Activated gamma-delta T cell treated with anti-CD3 and anti-CD28 coated beads, Interleukin-2, amount 50 U/mL, for 16 hours (primary cell): ENCODE measurements around the gene MROH8.
A peak's percentile ranks its signal among the peaks of the same experiment; 100 is the strongest.
"Not testable (repeated sequence)": the region's sequence is repeated elsewhere in the genome, so short reads cannot be mapped to it uniquely, and the experiment has no call there.

Experiments used
- DNase-seq: peaks from one replicate; pipeline ENCODE4 v3.0.0-alpha.2; 2020; ENCODE audit warnings: low read depth

MROH8 gene

DNA sequence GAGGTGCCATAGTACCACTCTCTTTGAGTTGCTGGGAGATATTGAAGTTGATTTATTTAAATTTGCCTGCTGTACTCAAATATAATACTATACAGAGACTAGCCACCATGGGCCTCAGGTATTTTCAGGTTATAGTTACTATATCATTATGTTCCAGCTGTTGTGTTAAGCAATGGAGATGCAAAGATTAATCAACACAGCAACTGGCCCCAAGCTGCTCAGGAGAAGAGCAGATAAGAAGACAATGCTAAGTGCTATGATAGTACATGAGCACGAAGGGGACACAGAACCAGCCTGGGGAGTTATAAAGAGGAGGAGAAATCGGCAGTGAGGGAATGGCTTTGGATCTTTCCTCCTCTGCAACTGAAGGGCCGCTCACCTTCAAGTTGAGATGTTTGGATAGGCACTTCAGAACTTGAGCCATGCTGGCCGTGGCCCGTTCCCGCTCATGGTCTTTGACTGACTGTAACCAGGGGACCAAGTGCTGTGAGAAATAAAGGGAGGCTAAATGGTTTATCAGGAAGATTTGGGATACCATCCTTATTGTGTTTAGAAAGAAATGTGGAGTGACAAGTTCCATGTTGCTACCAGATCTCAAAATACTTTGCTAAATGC lies 24.6 kb downstream of the MROH8 start:
- no peak for DNase-seq

DNA sequence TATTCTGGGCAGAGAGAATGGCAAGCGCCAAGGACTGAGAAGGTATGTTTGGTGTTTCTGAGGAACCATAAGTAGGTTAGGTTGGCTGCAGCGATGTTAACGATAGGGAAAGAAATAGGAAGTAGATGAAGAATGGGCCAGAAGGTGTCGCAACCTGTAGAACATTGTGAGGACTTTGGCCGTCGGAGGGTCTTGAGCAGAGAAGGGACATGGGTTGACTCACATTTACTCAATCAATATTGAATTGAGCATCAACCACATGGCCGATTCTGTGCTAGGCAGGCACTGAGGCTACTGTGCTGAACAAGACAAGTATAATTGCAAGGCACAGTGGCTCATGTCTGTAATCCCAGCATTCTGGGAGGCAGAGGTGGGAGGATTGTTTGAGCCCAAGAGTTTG lies 27.1 kb downstream of the MROH8 start:
- no peak for DNase-seq

DNA sequence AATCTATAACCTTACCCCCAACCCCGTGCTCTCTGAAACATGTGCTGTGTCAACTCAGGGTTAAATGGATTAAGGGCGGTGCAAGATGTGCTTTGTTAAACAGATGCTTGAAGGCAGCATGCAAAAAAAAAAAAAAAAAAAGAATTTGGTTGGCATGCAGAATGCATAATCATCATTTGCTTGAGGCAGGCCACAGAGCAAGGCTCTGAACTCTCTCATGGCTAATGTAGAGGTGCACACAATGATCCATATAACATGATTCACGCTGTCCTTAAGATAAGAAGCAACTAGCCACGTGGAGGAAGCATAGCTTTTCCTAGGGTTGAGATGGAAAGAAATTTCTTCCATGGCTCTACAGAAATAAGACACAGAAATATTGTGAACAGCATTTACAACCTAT lies 27.8 kb downstream of the MROH8 start:
- no peak for DNase-seq

- DNase-seq, result not testable (repeated sequence)
Measured at GRCh38 chr20:37150864-37151263, 28.5 kb downstream of the MROH8 start.

- no peak for DNase-seq
Measured at GRCh38 chr20:37147250-37147649, 32.1 kb downstream of the MROH8 start.

DNA sequence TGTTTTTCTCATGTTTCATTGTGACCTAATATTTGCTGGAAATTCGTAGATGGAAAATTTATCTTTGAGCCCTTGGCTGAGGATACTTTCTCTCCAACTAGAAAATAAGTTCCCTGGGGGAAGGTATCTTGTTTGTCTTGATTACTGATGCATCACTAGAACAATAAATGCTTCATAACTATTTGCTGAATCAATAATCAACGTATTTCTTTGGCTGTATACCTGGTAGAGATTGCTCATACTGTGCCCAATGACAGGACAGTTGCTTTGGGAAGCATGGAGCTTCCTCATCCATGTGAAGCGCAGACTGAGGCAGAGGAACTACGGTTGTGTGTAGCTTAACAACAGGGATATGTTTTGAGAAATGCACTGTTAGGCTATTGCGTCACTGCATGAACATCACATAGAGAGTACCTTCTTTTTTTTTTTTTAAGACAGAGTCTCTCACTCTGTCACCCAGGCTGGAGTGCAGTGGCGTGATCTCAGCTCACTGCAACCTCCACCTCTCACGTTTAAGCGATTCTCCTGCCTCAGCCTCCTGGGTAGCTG lies 34.4 kb downstream of the MROH8 start:
- no peak for DNase-seq

DNA sequence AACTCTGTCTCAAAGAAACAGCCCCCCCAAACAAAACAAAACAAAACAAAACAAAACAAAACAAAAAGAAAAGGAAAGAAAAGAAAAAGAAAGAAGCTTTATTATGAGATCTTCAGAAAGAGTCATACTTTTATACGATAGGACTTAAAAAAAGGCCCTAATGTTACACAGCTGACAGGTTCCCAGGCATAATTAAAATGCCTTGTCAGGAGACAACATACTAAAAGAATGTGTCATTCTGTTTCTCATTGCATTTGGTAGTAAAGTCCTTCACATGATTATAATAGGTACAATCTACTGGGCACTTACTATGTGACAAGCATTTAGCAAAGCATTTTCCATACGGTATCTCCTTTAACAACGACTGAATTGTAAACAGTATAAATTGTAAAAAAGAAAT lies 36.6 kb downstream of the MROH8 start:
- DNase-seq, result no peak

DNA sequence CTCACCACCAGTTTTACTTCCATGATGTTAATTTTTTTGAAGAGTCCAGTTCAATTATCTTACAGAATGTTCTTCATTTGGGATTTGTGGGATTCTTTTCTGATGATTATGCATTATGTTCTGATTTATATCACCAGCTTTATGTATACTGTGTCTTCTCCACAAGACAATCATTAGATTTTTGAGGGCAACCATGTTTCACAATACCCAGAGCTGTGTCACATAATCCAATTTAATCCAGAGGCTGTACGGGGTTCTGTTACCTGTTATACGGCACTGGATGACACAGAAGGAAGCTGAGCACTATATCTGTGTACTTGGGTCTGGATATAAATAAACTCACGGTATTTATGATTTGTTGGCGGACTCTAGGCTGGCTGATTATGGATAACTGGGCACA lies 41.8 kb downstream of the MROH8 start:
- no peak for DNase-seq

- no peak for DNase-seq
Measured at GRCh38 chr20:37133952-37134351, 45.4 kb downstream of the MROH8 start.

GRCh38 chr20:37131486-37131885 lies 47.9 kb downstream of the MROH8 start:
- DNase-seq, result no peak

DNA sequence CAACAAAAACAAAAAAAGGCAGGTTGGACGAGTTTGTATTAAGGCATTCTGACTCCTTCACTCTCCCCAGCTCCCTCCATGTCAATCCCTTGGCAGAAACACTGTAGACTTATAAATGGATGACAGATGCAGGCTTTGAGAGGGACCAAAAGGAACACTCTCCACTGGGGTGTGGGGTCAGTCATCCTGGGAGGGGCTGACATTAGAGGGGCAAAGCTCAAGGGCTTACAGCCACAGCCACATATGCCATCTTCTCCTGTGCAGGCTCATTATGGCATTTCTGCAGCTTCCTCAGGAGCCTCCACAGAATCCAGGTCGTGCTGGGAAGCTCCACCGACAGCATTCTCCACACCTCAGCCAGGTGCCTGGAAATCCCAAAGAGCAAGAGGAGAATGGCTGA lies 50.5 kb downstream of the MROH8 start:
- DNase-seq, result no peak

DNA sequence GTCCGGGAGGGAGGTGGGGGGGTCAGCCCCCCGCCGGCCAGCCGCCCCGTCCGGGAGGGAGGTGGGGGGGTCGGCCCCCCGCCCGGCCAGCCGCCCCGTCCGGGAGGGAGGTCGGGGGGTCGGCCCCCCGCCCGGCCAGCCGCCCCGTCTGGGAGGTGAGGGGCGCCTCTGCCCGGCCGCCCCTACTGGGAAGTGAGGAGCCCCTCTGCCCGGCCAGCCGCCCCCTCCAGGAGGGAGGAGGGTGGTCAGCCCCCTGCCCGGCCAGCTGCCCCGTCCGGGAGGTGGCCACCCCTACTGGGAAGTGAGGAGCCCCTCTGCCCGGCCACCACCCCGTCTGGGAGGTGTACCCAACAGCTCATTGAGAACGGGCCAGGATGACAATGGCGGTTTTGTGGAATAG lies 53.1 kb downstream of the MROH8 start:
- not testable (repeated sequence) for DNase-seq

DNA sequence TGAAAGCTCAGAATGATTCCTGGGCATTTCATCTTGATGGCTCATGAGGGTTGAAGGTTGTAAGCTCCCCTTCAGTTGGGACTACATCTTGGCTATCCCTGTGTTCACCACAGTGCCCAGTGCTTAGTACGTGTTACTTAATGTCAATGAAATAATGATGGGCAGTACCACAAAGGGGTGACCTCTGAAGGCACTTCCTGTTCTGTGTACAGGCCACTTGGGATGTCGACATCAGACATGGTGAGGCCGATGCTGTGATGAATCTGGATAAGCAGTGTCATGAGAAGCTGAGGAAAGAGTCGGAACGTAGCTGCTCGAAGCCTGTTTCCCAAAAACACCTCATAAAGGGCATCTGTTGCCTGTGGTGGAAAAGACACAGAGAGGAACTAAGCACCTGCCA lies 55.9 kb downstream of the MROH8 start:
- DNase-seq, result no peak

- DNase-seq, result no peak
Measured at GRCh38 chr20:37120497-37120896, 58.9 kb downstream of the MROH8 start.

GRCh38 chr20:37119356-37120036 lies 59.9 kb downstream of the MROH8 start:
- DNase-seq, result no peak

GRCh38 chr20:37114012-37114411 lies 65.3 kb downstream of the MROH8 start:
- no peak for DNase-seq

DNA sequence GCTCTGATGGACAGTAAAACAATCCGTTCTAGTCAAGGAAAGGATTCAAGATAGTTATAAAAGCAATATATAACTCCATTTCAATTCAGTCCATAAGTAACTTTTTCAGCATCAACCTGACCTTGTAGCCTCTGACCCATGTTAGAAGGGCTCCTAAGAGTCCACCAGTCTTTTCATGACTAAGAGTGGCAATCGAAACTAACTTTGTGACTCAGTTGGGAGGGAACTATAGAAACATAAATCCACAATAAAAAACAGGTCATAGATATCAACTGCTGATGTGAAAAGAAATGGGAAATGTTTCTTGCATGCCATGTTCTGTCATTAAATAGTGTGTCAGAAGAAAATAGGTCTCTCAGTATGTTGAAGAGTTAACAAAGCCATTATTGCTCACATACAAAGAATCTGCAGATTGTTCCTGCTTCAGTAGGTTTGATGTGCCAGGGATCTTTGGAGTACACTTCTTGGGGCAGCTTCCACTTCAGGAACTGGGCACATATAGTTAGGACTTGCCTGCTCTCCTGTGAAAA lies 67.4 kb downstream of the MROH8 start:
- DNase-seq, result no peak

- no peak for DNase-seq
Measured at GRCh38 chr20:37108676-37109075, 70.7 kb downstream of the MROH8 start.

- DNase-seq, result no peak
Measured at GRCh38 chr20:37102571-37102970, 76.8 kb downstream of the MROH8 start.

DNA sequence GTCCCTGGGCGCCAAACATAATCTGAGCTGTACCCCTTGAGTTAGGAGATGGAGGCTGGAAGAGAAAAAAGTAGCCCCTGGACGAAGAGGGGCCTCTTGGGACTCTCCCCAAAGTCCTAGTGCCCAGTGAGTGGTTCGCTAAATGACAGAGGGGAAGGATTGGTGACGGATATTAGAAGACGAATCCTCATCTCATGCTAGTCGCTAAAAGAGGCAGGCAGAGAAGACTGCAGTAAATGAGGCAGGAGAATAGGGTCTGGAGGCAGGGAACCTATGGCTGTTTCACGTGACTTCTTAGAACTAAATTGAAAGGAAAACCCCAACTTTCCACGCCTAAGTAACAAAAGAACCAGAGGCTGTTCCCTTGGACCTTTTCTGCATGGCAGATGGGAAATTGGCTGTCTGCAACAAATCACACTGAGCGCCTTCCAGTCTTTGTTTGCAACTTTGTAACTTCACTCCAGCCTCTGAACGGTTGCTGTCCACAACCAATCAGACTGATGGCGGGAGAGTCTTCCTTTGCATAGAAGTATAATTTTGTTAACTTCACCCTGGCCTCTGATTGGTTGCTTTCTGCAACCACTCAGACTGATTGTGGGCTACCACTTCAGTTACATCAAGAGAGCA lies 82.8 kb downstream of the MROH8 start:
- DNase-seq, result no peak

DNA sequence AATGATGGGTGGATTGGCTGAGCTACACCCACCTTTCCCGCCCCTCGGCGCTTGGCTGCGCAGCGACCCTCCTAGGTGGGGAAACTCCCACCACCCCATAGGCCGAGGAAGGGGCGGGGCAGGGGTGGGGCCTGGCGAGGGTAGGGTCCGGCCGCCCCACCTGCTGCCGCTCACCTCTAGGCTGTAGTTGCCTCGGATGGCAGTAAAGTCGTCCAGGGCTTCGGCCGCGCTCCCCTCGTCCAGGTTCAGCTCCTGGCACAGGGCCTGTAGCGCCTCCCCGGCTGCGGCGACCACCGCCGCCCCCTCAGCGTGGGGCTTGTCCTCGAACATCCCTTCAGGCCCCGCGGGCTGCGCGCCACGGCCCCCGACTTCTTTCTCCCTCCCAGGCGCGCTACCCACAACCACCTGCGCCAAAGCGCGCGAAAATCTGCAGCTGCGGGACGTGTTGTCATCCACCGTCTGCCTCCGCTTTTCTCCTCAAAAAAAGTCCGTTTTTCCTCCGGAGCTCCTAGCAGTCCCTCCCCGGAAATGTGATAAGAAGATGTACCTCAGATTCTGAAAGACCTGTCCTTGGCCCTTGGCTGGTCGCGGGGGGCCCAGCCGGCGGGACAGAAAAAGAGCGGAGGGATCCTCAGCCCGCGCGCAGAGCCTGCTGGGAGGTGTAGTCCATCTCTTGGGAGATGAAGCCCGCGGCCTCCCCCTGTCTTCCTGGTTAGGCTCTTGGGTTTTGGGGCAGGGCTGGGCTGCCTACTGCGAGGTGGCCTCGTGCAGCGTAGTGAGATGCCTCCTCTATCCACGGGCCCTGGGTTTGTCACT lies 83.5 kb downstream of the MROH8 start, which contains the start of gene RBL1:
RBL1 (minus strand) TSS at position 399 of the 816 bp plus-strand sequence; CDS start at position 330, 69 bp downstream.
- DNase-seq, result peak; percentile 77

DNA sequence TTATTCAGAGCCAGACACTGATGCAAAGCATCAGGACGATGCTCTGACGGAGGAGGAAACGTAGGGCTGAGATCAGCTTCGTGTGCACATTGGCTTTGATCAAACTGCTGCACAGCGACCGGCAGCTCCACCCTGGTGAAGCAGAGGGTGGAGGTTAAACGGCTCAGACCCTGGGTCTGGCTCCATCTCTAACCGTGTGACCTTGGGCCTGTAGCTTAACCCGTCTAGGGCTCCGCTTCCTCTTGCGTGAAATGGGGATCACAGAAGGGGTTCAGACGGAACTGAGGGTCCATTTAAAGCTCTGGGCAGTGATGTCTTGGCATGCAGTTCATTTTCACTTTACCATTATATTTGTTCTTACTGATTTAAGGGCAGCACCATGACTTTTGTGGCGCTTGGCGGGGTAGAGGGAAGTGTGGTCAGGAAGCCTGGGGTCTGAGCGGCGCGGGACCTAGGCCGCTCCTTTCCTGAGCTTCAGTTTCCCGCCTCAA lies 84.2 kb downstream of the MROH8 start:
- DNase-seq, result peak; percentile 7
